ENCODE data around the gene DLEC1.

The DLEC1 gene

DNA sequence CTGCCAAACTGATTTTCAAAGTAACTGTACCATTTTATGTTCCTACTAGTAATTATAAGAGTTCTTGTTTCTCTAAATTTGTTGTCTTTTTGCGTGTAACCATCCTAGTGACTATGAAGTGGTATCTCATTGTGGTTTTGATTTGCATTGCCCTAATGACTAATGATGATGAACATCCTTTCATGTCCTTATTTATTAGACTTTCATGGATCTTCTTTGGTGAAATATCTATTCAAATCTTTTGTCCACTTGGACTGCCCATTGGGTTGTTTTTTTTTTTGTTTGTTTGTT, 130.0 kb downstream of the DLEC1 start:
- H3K4me1 Mint-ChIP-seq, result peaks cover 36% of the 10 kb centered on the region
- no peak overlapping the region for H3K27ac Mint-ChIP-seq
- no peaks in the 10 kb centered on the region for H3K9me3 Mint-ChIP-seq
- H3K36me3 Mint-ChIP-seq (ENCODE audit: low read depth), result peaks cover 8% of the 10 kb centered on the region
- H3K4me3 Mint-ChIP-seq, result peak overlapping the region in 1 of 3 experiments; percentile 68
- TF ChIP-seq, protein P1, sequence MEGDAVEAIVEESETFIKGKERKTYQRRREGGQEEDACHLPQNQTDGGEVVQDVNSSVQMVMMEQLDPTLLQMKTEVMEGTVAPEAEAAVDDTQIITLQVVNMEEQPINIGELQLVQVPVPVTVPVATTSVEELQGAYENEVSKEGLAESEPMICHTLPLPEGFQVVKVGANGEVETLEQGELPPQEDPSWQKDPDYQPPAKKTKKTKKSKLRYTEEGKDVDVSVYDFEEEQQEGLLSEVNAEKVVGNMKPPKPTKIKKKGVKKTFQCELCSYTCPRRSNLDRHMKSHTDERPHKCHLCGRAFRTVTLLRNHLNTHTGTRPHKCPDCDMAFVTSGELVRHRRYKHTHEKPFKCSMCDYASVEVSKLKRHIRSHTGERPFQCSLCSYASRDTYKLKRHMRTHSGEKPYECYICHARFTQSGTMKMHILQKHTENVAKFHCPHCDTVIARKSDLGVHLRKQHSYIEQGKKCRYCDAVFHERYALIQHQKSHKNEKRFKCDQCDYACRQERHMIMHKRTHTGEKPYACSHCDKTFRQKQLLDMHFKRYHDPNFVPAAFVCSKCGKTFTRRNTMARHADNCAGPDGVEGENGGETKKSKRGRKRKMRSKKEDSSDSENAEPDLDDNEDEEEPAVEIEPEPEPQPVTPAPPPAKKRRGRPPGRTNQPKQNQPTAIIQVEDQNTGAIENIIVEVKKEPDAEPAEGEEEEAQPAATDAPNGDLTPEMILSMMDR (IDR thresholded peaks at IDR 0.05; ENCODE audit: unreplicated experiment in 3 of 3), result no peak
- H3K27me3 Mint-ChIP-seq (ENCODE audit: low read depth), result no peaks in the 10 kb centered on the region

DNA sequence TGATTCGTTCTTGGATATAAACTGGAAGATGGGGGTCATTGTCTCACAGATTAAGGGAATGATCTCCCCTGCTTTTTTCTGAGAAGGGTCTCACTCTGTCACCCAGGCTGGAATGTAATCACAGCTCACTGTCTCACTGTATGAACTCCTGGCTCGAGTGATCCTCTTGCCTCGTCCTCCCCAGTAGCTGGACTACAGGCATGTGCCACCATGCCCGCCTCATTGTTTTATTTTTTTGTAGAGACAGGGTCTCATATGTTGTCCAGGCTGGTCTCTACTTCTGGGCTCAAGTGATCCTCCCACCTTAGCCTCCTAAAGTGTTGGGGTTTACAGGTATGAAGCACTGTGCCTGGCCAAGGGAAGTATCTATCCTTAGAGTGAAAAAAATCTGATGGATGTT, 131.7 kb downstream of the DLEC1 start:
- peaks cover 41% of the 10 kb centered on the region for H3K4me1 Mint-ChIP-seq
- TF ChIP-seq, protein P1 (IDR thresholded peaks at IDR 0.05; ENCODE audit: unreplicated experiment in 3 of 3), result no peak
- H3K36me3 Mint-ChIP-seq (ENCODE audit: low read depth), result peaks cover 8% of the 10 kb centered on the region
- no peak overlapping the region for H3K4me3 Mint-ChIP-seq
- H3K27ac Mint-ChIP-seq, result no peak overlapping the region
- H3K9me3 Mint-ChIP-seq, result no peaks in the 10 kb centered on the region
- no peaks in the 10 kb centered on the region for H3K27me3 Mint-ChIP-seq (ENCODE audit: low read depth)

DNA sequence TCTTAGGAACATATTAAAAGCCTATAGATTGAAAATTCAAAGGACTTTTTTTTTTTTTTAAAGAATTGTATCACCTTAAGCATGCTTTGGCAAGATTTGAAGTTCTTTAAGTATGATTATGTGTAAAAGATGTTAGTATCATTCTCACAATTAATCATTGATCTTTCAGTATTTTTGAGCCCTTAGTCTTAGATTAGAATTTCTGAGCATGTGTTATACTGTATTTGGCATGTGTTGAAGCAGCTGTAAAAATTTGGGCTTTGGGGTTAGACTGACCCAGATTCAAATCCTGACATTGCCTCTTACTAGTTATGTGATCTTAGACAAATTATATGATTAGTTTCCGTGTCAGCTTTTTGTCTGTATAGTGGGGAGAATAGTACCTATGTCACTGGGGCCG, 132.6 kb downstream of the DLEC1 start:
- H3K27me3 Mint-ChIP-seq (ENCODE audit: low read depth), result no peaks in the 10 kb centered on the region
- H3K27ac Mint-ChIP-seq, result no peak overlapping the region
- H3K4me1 Mint-ChIP-seq, result peaks cover 35% of the 10 kb centered on the region
- TF ChIP-seq, protein P1 (IDR thresholded peaks at IDR 0.05; ENCODE audit: unreplicated experiment in 3 of 3), result no peak
- no peaks in the 10 kb centered on the region for H3K9me3 Mint-ChIP-seq
- no peak overlapping the region for H3K4me3 Mint-ChIP-seq
- peaks cover 8% of the 10 kb centered on the region for H3K36me3 Mint-ChIP-seq (ENCODE audit: low read depth)
